ENCODE measurements around the gene TGFB2.

GRCh38 chr1:218366322-218367052 lies 21.4 kb downstream of the TGFB2 start:
- TF ChIP-seq POLR2A (IDR thresholded peaks at IDR 0.05; ENCODE audit: low read length): no peak
- TF ChIP-seq GATA1 (IDR thresholded peaks at IDR 0.05; ENCODE audit: low read depth, low read length): no peak

All from erythroblast (primary cell).